Karpas-422 (cell line): ENCODE data around the gene NLRP5. TPM values are rescaled to one million over a fixed set of nuclear protein-coding genes. Genes with fewer than 3 reads are reported as not detected.

Experiments
- DNase-seq: peaks from one replicate; pipeline ENCODE4 v3.0.0-alpha.2; 2015
- H2AFZ ChIP-seq: fragments of 200-600 bp; sonication (generic); 2 replicates; pipeline ENCODE4 v1.6.1; 2014; ENCODE audit warnings: antibody characterized with exemption, low read length, mixed read lengths
- H3K27ac ChIP-seq: fragments of 200-600 bp; sonication (generic); 2 replicates; pipeline ENCODE4 v1.5.1; 2014; ENCODE audit warnings: mild to moderate bottlenecking, low read length, moderate library complexity
- H3K27me3 ChIP-seq: fragments of 200-600 bp; sonication (generic); 2 replicates; pipeline ENCODE4 v1.6.1; 2014; ENCODE audit warnings: low read length, mixed read lengths
- H3K36me3 ChIP-seq: fragments of 200-600 bp; sonication (generic); 2 replicates; pipeline ENCODE4 v1.6.1; 2014; ENCODE audit warnings: low read length, mixed read lengths; ENCODE audit not compliant: insufficient read depth
- H3K4me1 ChIP-seq: fragments of 200-600 bp; sonication (generic); 2 replicates; pipeline ENCODE4 v1.6.1; 2014; ENCODE audit warnings: mild to moderate bottlenecking, low read length, mixed read lengths
- H3K4me2 ChIP-seq: fragments of 200-600 bp; sonication (generic); 2 replicates; pipeline ENCODE4 v1.6.1; 2014; ENCODE audit warnings: low read length, low read depth, mild to moderate bottlenecking; ENCODE audit not compliant: poor library complexity, severe bottlenecking
- H3K4me3 ChIP-seq: fragments of 200-600 bp; sonication (generic); 2 replicates; pipeline ENCODE4 v1.5.1; 2014; ENCODE audit warnings: mild to moderate bottlenecking, antibody characterized with exemption, low read length, mixed read lengths
- H3K79me2 ChIP-seq: fragments of 200-600 bp; sonication (generic); 2 replicates; pipeline ENCODE4 v1.6.1; 2014; ENCODE audit warnings: mild to moderate bottlenecking, low read length, mixed read lengths
- H3K9ac ChIP-seq: fragments of 200-600 bp; sonication (generic); 2 replicates; pipeline ENCODE4 v1.6.0; 2014; ENCODE audit warnings: low read length
- H3K9me2 ChIP-seq: fragments of 200-600 bp; sonication (generic), shearing (Covaris generic); replicated peaks from 2 replicates; pipeline ENCODE4 v1.6.0; 2014; ENCODE audit warnings: mild to moderate bottlenecking, low read length, moderate library complexity; ENCODE audit not compliant: insufficient read depth
- H3K9me3 ChIP-seq: fragments of 300-700, 200-600 bp; sonication (generic); 2 replicates; pipeline ENCODE4 v1.6.1; 2014; ENCODE audit warnings: low read length, mixed read lengths
- H4K20me1 ChIP-seq: fragments of 200-600 bp; sonication (generic); 2 replicates; pipeline ENCODE4 v1.6.1; 2014; ENCODE audit warnings: mild to moderate bottlenecking, antibody characterized with exemption, low read length, low read depth; ENCODE audit not compliant: insufficient read depth
- total RNA-seq: library from RNA; depleted of rRNA; stranded (reverse); fragments of >200 nt; shearing (Covaris generic); gene quantifications from 2 replicates; pipeline ENCODE4 v1.2.3, GENCODE V29; 2014; ENCODE audit warnings: low replicate concordance

The NLRP5 gene
- total RNA-seq, 1 experiment from 2014 or later = not detected

DNA sequence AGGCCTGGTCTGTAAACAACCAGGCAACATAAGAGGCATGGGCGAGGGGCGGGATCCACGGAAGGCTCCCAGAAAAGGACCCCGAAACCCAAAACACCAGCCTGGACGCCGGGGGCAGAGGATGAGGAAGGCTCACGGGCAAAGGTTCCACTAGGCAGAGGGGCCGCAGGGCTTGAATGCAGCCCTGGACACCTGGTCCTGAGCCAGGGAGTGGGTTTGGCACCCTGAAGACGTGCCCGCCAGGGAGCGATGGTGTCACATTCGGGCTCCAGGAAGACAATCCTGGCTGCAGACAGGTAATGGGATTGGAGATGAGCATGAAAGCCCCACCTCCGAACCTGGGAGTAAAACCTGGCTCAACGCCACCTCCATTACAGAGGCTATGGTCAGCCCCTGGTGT lies 102.8 kb downstream of the NLRP5 start:
- no peak overlapping the region for H3K4me3 ChIP-seq
- H3K27ac ChIP-seq = no peak overlapping the region
- H3K9me3 ChIP-seq = no peaks in the 10 kb centered on the region
- no peak overlapping the region for H3K4me2 ChIP-seq
- H3K27me3 ChIP-seq = no peaks in the 10 kb centered on the region
- H3K36me3 ChIP-seq = 0 out of 2 replicates have a peak, but pooled peaks cover 5% of the 10 kb centered on the region
- no peak overlapping the region for H3K9ac ChIP-seq
- DNase-seq = no peak
- H4K20me1 ChIP-seq = peaks cover 84% of the 10 kb centered on the region
- peaks cover 36% of the 10 kb centered on the region for H3K79me2 ChIP-seq
- no peaks in the 10 kb centered on the region for H3K9me2 ChIP-seq
- H3K4me1 ChIP-seq = no peaks in the 10 kb centered on the region
- no peak overlapping the region for H2AFZ ChIP-seq

DNA sequence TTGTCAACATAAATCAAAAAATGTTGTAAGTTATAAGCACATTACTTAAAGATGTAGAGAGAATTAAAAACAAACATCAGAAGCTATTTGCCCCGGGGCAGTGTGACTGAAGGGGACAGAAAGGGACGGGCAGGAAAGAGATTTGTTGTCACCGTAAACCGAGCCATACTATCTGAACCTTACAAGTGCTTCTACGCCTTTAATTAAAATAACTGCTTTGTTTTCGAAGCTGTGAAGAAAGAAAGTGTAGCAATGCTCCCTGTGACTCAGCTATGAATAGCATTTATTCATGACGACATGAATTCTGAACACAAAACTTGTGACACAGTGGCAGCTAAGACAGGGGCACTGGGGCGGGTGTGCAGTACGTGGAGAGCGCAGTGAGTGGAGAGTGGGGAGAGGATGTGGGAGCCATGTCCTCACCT lies 104.5 kb downstream of the NLRP5 start:
- Histone ChIP-seq H3K4me2 (no peak overlapping the region), H3K79me2 (peaks cover 49% of the 10 kb centered on the region)
- no peak for DNase-seq

DNA sequence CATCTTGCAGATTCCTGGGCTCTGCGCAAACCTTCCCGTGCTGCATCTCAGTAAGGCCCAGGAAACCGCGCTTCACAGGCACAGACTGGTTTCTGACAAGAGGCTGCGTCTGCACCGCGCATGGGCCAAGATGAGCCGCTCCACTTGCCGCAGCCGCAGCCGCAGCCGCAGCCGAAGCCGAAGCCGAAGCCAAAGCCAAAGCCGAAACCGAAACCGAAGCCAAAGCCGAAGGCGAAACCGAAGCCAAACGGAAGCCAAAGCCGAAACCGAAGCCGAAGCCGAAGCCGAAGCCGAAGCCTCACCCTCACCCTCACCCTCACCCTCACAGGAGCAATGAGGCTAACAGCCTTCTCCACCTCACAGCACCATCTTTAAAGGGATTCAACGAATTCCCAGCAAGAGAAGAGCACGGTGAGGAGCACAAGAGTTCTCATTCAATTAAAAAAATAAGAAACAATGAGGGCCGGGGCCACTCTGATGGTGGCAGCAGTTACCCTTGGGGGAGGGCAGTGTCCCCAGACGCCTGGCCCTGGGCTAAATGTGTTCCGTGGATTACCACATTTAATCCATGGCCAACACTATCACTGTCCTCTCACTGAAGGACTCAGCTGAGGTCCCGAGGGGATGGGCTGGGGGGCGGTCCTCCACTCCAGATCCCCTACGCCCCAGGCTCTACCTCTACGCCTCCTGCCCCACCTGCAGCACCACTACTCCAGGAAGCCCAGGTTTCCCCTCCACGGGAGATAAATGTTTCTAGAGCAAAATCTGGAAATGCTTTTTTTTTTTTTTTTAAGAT lies 105.4 kb downstream of the NLRP5 start:
- Histone ChIP-seq H4K20me1 (peaks cover 60% of the 10 kb centered on the region), H3K79me2 (peaks cover 52% of the 10 kb centered on the region), H3K4me1 (no peaks in the 10 kb centered on the region), H3K9me2 (no peaks in the 10 kb centered on the region), H3K27me3 (no peaks in the 10 kb centered on the region), H3K4me3 (no peak overlapping the region), H3K36me3 (0 out of 2 replicates have a peak, but pooled peaks cover 5% of the 10 kb centered on the region), H3K9ac (no peak overlapping the region), H3K27ac (no peak overlapping the region), H2AFZ (no peak overlapping the region), H3K9me3 (no peaks in the 10 kb centered on the region), H3K4me2 (no peak overlapping the region)
- DNase-seq = no peak

More for the DNA sequence above, 104.5 kb downstream of the NLRP5 start:
- H3K27me3 ChIP-seq = no peaks in the 10 kb centered on the region
- H2AFZ ChIP-seq = no peak overlapping the region
- H3K27ac ChIP-seq = no peak overlapping the region
- peaks cover 67% of the 10 kb centered on the region for H4K20me1 ChIP-seq
- H3K4me1 ChIP-seq = no peaks in the 10 kb centered on the region
- H3K36me3 ChIP-seq = 0 out of 2 replicates have a peak, but pooled peaks cover 5% of the 10 kb centered on the region
- H3K4me3 ChIP-seq = no peak overlapping the region
- H3K9ac ChIP-seq = no peak overlapping the region
- H3K9me2 ChIP-seq = no peaks in the 10 kb centered on the region
- no peaks in the 10 kb centered on the region for H3K9me3 ChIP-seq

DNA sequence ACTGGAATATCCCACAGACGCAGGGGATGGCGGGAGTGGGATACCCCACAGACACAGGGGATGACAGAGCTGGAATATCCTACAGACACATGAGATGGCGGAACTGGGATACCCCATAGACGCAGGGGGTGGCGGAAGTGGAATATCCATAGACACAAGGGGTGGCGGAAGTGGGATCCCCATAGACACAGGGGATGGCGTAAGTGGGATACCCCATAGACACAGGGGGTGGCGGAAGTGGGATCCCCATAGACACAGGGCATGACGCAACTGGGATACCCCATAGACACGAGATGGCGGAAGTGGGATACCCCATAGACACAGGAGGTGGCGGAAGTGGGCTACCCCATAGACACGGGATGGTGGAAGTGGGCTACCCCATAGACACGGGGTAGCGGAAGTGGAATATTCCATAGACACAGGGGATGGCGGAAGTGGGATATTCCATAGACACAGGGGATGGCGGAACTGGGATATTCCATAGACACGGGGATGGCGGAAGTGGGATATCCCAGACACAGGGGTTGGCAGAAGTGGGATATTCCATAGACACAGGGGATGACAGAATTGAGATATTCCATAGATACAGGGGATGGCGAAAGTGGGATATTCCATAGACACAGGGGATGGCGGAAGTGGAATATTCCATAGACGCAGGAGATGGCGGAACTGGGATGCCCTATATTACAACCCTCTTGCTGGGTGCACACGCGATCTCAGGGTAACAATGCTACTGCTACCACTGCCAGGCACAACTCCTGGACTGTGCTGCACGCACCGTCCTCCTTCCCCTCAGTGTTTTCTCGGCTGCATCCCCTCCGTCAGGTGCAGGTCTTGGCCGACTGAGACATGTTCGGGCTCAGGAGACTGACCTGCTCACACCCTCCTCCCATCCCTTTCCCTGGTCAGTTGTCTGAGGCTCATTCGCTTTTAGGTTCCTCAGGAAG lies 106.4 kb downstream of the NLRP5 start:
- no peaks in the 10 kb centered on the region for H3K27me3 ChIP-seq
- no peaks in the 10 kb centered on the region for H3K9me2 ChIP-seq
- no peak overlapping the region for H3K4me2 ChIP-seq
- H3K27ac ChIP-seq = no peak overlapping the region
- peaks cover 60% of the 10 kb centered on the region for H3K79me2 ChIP-seq
- no peak overlapping the region for H3K9ac ChIP-seq
- no peak overlapping the region for H3K4me3 ChIP-seq
- 0 out of 2 replicates have a peak, but pooled peaks cover 5% of the 10 kb centered on the region for H3K36me3 ChIP-seq
- peaks cover 64% of the 10 kb centered on the region for H4K20me1 ChIP-seq
- H3K9me3 ChIP-seq = no peaks in the 10 kb centered on the region
- DNase-seq = no peak
- H2AFZ ChIP-seq = no peak overlapping the region
- no peaks in the 10 kb centered on the region for H3K4me1 ChIP-seq

DNA sequence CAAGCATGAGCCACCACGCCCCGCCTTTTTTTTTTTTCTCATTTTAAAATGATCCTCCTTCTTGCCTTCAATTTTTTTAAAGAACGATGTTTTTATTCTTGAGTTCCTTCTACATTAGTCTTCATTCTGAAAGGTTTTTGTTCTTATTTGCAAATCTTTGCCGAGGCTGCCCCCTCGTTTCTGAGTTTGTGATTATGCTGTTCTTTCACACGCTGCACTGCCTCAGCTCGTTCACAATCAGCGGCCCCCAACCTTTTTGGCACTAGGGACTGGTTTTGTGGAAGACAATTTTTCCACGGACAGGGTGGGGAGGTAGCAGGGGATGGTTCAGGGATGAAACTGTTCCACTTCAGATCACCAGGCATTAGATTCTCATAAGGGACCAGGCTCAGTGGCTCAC lies 107.9 kb downstream of the NLRP5 start:
- Histone ChIP-seq H3K4me1 (no peaks in the 10 kb centered on the region), H3K9me3 (no peaks in the 10 kb centered on the region), H3K4me3 (no peak overlapping the region), H3K9ac (no peak overlapping the region), H3K36me3 (0 out of 2 replicates have a peak, but pooled peaks cover 5% of the 10 kb centered on the region), H3K27me3 (no peaks in the 10 kb centered on the region), H3K27ac (no peak overlapping the region), H2AFZ (no peak overlapping the region), H3K4me2 (no peak overlapping the region), H3K9me2 (no peaks in the 10 kb centered on the region), H4K20me1 (peaks cover 63% of the 10 kb centered on the region), H3K79me2 (peaks cover 62% of the 10 kb centered on the region)
- DNase-seq = no peak

DNA sequence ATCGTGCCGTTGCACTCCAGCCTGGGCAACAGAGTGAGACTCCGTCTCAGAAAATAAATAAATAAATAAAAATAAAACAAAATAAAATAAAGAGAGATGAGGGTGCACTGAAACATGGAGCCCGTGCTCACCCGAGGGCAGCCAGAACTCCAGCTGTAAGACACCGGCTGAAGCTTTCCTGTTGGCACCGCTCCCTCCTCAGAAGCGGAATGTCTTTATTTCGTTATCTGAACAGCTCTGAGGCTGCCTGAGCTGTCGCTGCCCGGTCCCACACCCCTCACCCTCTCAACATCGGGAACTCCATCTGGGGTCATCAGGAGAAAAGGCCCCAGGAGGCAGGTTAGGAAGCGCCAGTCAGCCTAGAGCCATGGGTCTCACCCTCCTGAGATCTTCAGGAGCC lies 110.1 kb downstream of the NLRP5 start:
- Histone ChIP-seq H2AFZ (no peak overlapping the region), H3K27ac (no peak overlapping the region), H3K4me3 (no peak overlapping the region), H3K9me3 (no peaks in the 10 kb centered on the region), H4K20me1 (peaks cover 52% of the 10 kb centered on the region), H3K79me2 (peaks cover 69% of the 10 kb centered on the region), H3K4me1 (no peaks in the 10 kb centered on the region), H3K27me3 (no peaks in the 10 kb centered on the region), H3K9ac (no peak overlapping the region), H3K4me2 (no peak overlapping the region), H3K36me3 (peaks cover 8% of the 10 kb centered on the region; the same call in 1 of the 2 replicates), H3K9me2 (no peaks in the 10 kb centered on the region)
- DNase-seq = no peak

DNA sequence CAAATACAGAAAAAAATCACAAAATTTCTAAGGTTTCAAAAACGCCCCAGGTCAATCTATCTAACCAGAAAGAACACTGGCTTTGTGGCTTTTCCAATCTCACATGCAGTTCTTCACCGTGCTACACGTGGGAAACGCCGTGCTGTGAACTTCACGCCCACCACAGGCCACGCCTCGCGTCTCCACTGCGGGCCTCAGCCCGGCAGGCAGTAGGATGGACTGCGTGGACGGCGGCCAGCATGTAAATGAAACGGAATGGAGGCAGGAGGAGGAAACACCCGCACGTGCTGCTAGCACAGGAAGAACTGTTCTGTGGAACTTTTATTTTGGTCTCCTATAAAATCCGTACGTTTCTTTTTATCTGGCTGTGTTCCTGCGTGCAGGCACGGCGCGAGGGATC lies 110.7 kb downstream of the NLRP5 start:
- H3K79me2 ChIP-seq = peaks cover 69% of the 10 kb centered on the region
- H3K4me2 ChIP-seq = no peak overlapping the region
- H3K9me2 ChIP-seq = no peaks in the 10 kb centered on the region
- peaks cover 11% of the 10 kb centered on the region; the same call in 1 of the 2 replicates for H3K36me3 ChIP-seq
- no peak for DNase-seq
- no peaks in the 10 kb centered on the region for H3K9me3 ChIP-seq
- peaks cover 52% of the 10 kb centered on the region for H4K20me1 ChIP-seq
- H2AFZ ChIP-seq = no peak overlapping the region
- H3K4me3 ChIP-seq = no peak overlapping the region
- no peaks in the 10 kb centered on the region for H3K27me3 ChIP-seq
- no peak overlapping the region for H3K27ac ChIP-seq
- H3K4me1 ChIP-seq = no peaks in the 10 kb centered on the region
- no peak overlapping the region for H3K9ac ChIP-seq

DNA sequence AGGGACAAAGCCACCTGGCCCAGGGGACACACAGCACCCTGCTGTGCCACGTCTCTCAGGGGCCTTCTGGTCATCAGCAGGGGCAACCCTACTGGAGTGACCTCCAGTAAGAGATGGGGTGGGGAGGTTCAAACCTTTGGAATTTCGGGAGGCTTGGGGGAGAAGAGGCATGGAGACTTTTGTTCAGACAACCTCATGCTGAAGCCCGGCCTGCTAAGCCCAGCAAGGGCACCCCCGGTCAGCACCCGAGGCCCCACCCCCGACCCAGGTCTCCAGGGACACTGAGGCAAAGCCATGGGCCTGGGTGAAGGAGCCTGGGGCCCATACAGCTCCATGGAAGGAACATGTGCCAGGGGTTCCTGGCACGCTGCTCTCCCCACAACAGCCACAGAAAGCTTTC lies 111.2 kb downstream of the NLRP5 start:
- peaks cover 69% of the 10 kb centered on the region for H3K79me2 ChIP-seq

More for the DNA sequence above, 111.2 kb downstream of the NLRP5 start:
- no peak for DNase-seq
- Histone ChIP-seq H3K27me3 (no peaks in the 10 kb centered on the region), H4K20me1 (peaks cover 52% of the 10 kb centered on the region), H2AFZ (no peak overlapping the region), H3K9ac (no peak overlapping the region), H3K4me3 (no peak overlapping the region), H3K4me2 (no peak overlapping the region), H3K9me3 (no peaks in the 10 kb centered on the region), H3K9me2 (no peaks in the 10 kb centered on the region), H3K27ac (no peak overlapping the region), H3K36me3 (peaks cover 15% of the 10 kb centered on the region; the same call in 1 of the 2 replicates), H3K4me1 (no peaks in the 10 kb centered on the region)
